Activated CD4-positive, alpha-beta T cell treated with anti-CD3 and anti-CD28 coated beads for 48 hours (primary cell): ENCODE results near the gene ADTRP.

ENCODE experiments used
- DNase-seq: peaks from one replicate; pipeline ENCODE4 v3.0.0-alpha.2; 2020

The ADTRP gene

DNA sequence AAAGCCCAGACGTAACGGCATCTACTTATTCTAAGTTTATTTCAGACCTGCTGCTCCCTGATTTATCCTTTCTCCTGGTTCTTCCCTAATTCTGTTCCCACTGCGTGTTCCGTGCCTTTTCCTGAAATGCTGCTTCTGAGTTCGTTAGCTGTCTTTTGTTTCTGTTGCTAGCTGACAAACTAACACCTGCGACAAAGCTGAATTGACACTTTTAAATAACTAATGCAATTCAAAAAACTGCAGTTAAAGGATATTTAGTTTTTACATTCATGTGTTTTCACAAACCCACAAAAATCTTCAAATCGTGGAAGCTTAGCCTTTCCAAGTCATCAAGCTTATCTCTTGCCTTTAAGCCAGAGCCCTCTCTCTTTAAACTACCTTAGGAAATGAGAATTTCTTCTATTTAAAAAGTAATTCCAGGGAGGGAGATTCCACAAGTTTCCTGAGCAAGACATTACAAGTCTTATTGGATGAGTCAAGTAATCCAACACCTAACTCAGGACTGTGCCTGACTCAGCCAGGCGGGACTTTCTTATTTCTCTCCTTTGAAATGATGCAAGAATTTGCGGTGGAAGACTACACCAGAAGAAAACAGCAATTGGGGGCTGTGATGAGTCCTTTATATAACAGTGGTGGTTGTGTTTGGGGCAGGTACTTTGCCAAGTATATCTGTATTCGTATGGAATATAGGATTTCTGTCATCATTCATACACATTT is 6.3 kb downstream of the ADTRP start:
- peak; percentile 47 for DNase-seq

DNA sequence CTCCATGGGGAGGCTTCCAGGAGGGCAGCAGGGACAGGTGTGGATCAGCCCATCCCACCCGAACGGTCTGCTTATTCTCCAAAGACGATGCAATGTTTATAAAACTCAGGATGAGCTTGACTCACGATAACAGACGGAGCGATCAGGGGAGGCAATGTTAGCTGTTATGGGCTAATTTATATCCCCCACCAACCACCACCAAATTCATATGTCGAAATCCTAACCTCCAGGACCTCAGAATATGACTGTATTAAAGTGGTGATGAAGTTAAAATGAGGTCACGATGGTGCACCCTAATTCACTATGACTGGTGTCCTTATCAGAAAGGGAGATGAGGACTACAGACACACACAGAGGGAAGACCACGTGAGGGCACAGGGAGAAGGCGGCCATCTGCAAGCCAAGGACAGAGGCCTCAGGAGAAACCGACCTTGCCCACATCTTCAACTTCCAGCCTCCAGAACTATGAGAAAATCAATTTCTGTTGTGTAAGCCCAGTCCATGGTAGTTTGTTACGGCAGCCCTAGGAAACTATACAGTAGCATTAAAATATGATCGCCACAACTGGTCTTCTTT is 7.0 kb downstream of the ADTRP start:
- DNase-seq, result no peak

DNA sequence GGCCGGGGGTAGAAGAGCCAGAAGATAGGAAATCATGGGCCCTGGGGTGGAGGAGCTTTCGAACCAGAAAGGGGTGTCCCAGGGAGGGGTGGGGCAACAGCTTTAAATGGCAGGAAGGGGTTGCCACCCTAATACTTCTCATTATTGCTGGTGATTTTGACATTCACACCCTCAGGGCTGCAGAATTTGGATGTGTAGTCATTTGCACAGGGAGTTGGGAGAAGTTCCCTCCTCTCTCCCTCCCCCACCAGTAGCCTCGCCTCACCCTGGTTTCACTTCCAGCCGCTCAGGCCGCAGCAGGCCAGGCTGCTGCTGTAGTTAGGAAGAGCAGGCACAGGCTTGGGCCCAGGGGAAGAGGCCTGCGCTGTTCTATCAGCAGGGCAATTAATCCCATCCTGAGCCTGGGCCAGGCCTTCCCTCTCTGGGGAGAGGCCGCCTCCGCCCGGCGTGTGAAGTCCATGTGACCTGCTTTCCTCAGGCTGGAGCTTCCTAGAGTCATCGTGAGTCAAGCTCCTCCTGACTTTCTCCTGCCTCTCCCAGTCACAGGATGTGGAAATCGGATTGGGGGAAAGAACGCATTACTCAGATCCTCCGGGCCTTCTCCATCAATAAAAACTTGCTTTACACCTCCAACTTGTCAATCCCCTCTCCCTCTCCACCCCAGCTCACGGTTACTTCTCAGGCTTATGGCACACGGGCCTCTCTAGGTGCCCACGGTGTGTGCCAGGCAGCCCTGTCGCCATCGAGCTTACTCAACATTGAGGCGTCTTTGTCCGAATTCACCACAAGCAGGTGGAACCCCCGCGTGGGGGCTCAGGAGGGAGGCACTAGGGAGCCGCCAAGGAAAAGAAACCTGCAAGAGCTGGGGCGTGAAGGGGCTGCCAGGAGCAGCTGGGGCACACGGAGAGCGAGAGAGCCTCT is 7.8 kb downstream of the ADTRP start:
- DNase-seq, result no peak

DNA sequence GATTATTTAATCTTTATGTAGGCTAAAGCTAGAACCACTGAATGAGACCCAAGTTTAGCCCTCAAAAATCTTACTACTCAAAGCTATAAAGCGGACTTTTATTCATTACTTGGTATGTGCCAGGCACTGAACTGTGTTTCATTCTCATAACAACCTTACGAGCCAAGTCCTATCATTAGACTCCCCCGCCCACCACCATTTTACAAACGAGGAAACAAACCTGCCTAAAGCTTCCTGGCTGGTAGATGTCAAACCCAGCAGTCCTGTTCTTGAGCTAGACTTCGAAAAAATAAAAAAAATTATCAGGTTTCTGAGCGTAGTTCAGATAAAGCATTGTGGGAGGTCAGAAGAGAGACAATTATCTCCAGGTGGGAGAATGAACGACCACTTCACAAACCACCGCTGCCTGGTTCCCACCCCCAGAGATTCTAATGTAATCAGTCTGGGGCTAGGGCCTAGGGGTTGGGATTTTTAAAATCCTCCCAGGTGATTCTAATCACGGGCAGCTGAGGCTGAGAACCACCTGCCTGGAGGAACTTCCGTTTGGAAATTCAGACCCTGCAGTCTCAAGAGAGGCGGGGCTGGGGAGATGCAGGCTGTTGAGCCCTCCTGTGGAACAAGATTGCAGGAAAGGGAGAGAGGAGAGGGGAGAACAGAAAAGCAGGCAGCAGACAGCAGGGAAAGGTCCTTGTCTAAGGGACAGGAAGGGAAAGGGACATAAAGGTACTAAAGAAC is 8.6 kb downstream of the ADTRP start:
- no peak for DNase-seq

DNA sequence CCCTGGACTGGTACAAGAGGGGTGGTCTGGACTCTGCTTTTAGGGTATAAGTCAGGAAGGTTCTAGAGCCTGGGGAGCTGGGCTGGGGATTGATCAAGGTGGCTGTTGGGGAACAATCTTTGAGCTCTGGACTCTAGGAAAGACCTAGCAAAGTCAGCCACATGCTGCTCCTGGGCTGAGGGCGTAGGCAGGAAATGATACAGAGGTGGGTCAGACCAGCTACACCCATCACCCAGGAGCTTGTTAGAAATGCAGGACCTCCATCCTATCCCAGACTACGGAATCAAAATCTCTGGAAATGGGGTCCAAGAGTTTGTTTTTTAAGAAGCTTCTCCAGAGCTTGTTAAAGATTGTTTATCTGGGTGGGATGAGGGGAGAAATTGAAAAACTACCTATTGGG is 9.4 kb downstream of the ADTRP start:
- DNase-seq, result no peak

DNA sequence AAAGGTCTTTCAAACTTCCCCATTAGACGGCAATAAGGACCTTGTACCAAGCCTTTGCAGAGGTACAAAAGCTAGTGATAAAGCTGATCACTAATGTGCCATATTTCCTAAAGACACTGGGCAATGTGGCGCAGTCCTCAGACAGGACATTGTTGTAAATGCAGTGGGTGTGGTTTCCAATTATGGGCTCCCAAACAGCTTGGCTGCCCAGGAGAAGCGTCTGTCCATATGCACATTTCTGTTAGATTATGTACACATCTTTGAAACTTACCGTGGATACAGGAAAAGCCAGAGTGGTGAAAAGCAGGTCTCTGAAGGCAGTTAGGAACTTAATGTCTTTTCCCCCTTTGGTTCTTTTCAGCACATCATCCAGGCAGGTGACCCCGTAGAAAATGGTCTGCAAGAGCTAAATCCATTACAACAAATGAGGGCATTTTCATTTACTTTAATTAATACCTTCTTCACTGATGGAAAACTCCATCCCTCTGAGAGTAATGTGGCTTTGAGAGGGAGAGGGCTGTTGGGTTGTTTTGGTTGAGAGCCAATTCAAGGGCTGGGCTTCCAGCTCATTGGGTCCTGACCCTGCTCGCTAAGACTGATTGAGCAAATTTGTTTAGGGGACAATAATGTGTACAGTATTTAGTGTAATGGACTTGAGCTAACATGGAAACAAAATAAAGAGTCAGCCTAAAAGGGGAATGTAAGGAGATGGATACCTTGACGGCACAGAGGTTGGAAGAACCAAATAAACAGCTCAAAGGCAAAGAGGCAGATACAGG is 10.4 kb downstream of the ADTRP start:
- DNase-seq, result no peak

DNA sequence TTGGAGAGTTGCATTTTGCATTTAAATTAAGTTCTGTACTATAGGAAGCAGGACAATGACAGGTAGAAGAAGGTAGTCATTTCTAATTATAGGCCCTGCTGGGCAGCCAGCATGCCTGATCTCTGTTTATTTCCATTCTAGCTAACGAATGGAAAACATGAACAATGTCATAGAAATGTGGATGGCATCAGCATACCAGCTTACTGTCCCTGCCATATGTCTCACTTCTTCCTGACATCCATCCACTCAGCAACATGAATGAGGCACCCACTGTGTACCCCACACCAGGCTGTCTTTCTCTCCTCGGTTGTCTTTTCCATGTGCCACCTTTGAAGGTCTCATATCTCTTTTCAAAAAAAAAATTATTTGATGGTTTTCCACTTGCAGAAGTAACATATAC is 11.1 kb downstream of the ADTRP start:
- DNase-seq, result no peak

DNA sequence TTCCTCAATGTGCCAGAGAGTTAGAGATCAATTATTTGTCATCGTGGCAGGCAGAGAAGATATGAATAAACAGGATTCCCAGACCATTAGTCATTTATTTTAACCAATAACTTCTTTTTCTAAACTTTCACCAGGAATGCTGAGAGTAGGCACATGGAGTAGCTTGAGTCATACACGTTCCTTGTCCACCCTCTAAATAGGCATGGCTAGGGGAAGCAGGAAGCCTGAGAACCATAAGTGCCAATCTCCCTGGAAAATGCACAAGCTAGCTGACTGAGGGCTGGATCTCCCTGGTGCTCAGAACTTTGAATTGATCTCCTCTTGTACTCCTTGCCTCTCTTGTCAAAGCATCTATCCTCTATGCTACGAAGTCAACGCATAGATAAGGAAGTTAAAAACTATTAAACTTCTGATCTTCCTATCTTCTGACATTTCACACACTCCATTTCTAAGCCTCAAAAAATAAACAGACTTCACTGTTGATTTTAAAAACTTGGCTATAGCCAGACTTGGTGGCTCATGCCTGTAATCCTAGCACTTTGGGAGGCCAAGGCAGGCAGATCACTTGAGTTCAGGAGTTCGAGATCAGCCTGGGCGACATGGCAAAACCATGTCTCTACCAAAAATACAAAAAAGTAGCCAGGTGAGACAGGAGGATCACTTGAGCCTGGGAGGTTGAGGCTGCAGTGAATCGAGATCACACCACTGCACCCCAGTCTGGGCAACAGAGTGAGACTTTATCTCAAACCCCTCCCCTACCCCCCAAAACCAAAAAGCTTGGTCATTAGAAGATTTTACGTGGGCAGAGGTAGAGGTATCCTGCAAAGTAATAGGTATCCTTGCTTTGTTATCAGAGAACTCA is 11.8 kb downstream of the ADTRP start:
- no peak for DNase-seq

DNA sequence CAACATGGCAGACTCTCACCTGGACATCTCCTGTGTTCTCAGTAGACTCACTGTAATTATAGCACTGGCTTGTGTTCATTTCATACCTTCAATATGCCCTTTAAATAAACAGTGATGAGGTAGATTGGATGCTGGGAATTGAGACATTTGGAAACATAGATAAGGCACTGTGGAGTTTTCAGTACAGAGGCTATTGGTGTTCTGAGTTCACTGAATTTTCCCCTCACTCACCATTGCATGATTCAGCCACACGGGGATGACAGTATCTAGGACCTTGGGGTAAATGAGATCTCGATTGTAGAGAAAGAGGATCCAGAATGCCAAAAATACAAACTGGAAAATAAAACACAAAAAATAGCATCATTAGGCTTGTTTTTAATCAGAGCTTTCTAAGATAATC is 12.6 kb downstream of the ADTRP start:
- no peak for DNase-seq

DNA sequence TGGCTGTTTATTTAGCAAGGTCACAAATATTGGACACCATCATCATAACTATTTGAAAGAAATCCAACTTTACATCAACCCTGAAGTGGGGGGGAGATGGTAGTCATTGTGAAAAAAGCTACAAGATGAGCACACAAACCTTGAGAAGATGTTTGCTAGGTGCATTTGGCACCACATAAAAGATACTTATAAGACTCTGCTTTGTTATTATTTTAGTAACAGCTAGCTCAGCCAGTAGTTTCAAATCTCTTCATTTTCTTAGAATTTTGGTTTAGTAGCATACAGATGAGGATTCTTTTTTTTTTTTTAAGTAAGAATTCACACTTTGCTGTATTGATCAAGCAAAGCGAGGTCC is 14.4 kb downstream of the ADTRP start:
- no peak for DNase-seq

DNA sequence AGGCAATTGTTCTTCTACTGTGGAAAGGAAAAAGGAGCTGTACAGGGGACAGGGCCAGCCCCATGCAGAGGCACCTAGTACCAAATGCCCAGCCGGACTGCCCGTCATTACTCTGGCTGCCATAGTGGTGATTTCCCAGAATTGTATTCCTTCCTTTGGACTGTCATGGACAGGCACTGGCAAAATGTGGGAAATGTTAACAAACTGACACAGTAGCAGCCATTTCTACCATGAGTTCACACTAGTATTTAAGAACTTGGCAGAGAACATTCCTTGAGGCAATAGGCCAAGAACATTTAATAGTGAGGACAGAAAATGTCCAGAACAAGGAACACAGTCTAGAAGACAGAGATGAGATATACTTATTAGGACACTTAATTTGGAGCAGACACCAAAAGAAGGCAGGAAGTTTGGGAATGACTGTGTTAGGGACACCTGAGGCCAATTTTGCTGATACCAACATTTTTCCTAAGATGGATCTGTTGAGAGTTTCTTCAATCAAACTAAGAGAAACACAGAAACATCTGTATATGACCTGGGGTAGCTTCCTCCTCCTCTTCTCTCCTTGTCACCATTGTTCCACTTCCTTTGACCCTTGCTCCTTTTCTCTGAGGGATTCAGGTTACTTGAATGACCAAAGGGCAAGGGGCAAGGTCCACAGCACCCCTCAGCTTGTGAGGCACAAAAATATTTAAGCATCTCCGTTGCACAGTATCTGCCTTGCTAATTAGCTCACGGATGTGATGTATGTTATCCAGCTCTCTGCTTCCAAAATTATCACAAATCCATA is 14.9 kb downstream of the ADTRP start:
- no peak for DNase-seq

DNA sequence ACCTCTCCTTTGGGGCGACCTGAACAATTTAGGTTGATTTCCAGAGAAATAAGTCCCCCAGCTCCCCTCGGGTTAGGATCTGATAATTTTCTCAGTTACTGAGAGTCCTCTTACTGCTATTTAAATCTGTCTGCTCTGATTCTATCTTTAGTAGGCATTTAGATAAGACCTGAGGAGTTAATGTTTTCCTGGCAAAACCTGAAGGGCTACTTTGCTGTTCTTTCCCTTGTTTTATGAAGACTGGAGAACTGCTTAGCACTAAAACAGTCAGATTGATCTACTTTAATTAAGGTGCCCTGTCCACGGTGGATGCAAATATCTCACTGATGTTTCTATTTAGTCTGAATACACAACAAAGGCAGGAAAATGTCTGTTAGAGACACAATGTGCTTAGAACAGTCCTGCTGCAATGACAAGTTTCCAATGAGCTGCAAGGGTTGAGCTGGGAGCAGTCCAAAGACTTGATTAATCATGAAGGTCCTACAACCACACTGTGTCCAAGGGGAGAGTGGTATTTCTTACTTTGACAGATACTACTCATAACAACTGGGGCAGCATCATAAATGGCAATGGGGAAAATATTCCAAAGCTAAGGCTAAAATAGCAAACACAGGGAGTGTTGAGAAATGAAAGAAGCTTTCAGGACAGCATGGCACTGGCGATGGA is 15.7 kb downstream of the ADTRP start:
- DNase-seq, result no peak

DNA sequence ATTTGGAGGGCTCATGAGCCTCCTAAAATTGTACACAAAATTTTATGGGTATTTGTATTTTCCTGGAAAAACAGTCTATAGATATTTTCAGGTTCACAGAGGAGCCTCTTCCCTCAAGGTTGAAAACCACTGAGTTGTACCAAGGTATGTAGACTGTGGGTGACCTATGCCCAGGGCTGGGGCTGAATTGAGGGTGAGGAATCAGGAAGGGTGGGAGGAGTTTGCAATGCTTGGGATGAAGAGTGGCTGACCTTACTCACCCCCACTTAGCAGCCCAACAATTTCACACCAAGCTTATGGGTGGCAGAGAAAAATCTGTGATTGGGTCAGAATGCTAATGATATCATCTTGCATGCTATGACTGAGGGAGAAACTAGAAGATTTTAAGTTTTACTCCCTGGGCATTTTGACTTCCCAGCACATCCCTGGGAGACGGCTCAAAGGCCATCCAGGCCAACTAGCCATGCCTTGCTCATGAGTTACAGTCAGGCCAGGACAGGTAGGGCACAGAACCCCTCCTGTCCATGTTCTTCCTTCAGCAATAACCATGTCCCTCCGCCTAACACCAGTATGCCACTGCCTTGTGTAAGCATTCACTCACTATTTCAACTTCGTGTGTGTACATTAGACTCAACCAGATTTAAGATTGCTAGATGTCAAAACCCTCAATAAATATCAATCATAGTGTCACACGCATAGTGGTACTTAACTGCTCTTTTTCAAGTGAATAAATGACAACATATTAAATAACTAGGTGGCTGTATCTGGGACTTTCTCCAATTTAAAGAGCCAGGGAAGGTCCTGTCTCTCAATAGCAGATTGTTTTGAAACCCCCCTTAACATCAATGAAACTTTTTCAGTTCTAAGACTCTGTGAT is 16.6 kb downstream of the ADTRP start:
- DNase-seq, result no peak

DNA sequence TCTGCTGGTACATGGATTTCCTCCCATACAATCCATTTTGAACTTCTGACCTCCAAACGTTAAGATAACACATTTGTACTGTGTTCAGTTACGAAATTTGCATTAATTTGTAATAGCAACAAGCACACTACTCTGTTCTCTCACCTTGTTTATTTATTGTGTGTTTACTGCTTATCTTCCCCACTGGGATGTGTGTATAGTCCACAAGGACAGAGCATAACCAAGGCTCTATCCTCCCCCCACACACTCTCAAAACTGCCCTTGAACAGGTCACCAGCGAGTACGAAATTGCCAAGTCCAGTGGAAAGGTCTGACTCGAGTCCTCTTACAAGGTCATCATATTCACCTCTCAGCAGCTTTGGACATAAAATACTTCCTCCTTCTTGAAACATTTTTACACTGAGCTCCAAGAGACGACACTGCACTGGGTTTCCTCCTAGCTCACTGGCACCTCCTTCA is 18.6 kb downstream of the ADTRP start:
- DNase-seq, result no peak

DNA sequence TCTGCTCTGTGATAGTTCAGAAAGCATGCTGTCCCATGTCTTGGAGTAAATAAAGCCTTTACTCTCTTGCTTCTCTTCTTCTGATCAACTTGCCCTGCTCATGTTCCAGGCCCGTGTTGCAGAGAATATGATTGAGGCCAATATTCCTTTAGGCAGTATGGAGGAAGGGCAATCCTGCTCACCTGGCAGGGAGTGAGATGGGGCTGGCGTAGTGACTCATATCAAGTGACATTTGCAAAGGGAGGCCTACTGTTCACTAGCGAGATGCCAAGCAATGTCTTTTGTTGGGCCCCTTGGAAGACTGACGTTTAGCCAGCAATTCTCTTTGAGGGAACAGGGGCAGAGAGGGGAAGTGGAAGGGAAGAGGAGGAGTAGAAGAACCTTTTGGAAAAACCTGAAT is 19.7 kb downstream of the ADTRP start:
- DNase-seq, result no peak

DNA sequence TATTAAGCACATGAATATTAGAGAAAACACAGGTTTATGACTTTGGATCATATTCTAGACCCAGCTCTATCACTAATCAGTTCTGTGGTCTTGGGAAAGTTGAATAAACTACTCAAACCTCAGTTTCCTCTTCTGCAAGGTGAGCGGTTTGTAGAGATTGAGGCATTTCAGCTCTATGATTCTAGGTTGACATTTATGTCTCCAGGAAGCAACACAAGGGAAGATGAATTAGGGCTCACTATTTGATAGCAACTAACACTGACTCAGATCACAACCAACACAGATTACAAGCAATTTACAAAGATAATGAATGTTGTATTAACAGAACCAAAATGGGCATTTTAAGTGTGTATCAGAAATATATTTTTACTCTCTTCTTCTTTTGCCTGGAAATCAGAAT is 21.9 kb downstream of the ADTRP start:
- DNase-seq, result no peak

DNA sequence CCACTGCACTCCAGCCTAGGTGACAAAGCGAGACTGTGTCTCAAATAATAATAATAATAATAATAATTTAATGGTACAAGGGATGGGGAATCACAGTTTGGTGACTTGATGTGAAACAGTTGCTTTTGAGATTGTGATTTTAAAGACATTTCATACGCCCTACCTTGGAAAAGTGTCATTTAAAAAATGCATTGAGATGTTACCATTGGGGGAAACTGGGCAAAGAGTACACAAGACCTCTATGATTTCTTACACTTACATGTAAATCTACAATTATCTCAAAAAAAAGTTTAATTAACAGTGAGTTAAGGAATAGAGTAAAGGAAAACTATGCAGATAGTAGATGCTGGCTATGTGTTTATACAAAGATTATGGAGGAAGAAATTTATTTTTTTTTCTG is 22.3 kb downstream of the ADTRP start:
- no peak for DNase-seq

DNA sequence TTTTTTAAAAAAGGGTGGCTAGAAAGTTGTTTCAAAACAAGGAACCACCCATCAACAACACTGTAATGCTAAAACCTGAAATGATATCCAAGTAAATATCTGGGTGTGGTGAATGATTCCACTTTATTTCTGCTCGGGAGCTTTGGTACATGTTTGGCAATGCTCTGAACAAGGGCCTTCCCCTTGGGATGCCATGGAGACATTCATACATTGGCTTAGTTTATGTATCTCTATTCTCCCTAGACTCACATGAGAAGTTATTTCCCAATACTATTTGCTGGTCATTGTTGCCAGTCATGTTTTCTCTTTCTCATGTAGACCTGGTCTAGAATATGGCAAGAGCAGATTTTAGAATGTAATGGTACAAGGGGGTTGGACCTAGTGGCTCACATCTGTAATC is 22.9 kb downstream of the ADTRP start:
- DNase-seq, result no peak
